ENCODE data around the gene PATL2. TPM values are rescaled to one million over a fixed set of nuclear protein-coding genes. Genes with fewer than 3 reads are reported as not detected.

Gene PATL2
- total and polyA plus RNA-seq, 2 donors (not counting 1 experiment from before 2014, with no cell fraction given), result 58.9 to 89.4 TPM

- peaks cover 79 to 86% of the 10 kb centered on the region in 2 donors for H3K4me1 ChIP-seq (ENCODE audit: control insufficient read depth in 2 of 2, insufficient read depth in 2 of 2, low read length in 2 of 2)
- ChIA-PET POLR2A (interaction anchor here (0.7 to 34.6 kb wide), 7 partner anchors 9 to 188 kb away, joined by 3 to 819 read pairs (median 6); partner anchors contain the start of genes B2M, PATL2, SPG11 and TRIM69), CTCF (interaction anchor here (0.7 to 18.0 kb wide), 5 partner anchors 11 to 63 kb away, joined by 3 to 529 read pairs (median 70); partner anchors contain the start of genes B2M, PATL2, SPG11 and TRIM69)
- no peaks in the 10 kb centered on the region for H3K36me3 ChIP-seq (replicated peaks in 1 of 2; ENCODE audit: control extremely low read depth in 1 of 2, control insufficient read depth in 1 of 2, extremely low read depth in 1 of 2, insufficient read depth in 2 of 2, low read length in 1 of 2)
- no peaks in the 10 kb centered on the region for H4K20me1 ChIP-seq (ENCODE audit: control insufficient read depth, insufficient read depth, low read length, poor library complexity, severe bottlenecking)
- Mint-ChIP-seq H3K27me3 (no peaks in the 10 kb centered on the region), H3K9me3 (ENCODE audit: insufficient read depth) (no peaks in the 10 kb centered on the region), H3K4me1 (peaks cover 76% of the 10 kb centered on the region), H3K4me3 (peak overlapping the region; percentile 89), H3K27ac (peak overlapping the region; percentile 99)
- peak overlapping the region; percentile 94 to 95 for H3K27ac ChIP-seq (ENCODE audit: low read length in 2 of 2)
- 26% methylated on average over 6 of the region's 7 CpGs for WGBS (ENCODE audit: insufficient coverage)
- H3K27me3 ChIP-seq (replicated peaks in 1 of 4; ENCODE audit: control extremely low read depth in 1 of 4, control insufficient read depth in 3 of 4, insufficient read depth in 4 of 4, low read length in 3 of 4), result no peaks in the 10 kb centered on the region
- H2AFZ ChIP-seq (ENCODE audit: insufficient read depth, low read depth, low read length, poor library complexity, severe bottlenecking), result peak overlapping the region; percentile 11
- peak overlapping the region; percentile 67 for H3K9ac ChIP-seq (ENCODE audit: low read length)
- intact Hi-C loops (cut with micrococcal nuclease), result loop anchor here (1.0 to 5.0 kb wide), 4 partner anchors 14 to 471 kb away; partner anchors contain the start of genes CTDSPL2 and GOLM2
- H3K4me2 ChIP-seq (replicated peaks; ENCODE audit: low read depth, low read length, poor library complexity, severe bottlenecking), result peak overlapping the region; percentile 78
- ATAC-seq (ENCODE audit: low read depth) (no peak), DNase-seq (no peak)
- H3K79me2 ChIP-seq (ENCODE audit: control insufficient read depth, insufficient read depth, low read length), result peaks cover 75% of the 10 kb centered on the region
- peak overlapping the region; percentile 39 to 67 (median 61) for H3K4me3 ChIP-seq (ENCODE audit: control extremely low read depth in 1 of 5, extremely low read depth in 1 of 5, insufficient read depth in 1 of 5, low read depth in 2 of 5, low read length in 4 of 5)
- no peak for TF ChIP-seq CTCF (IDR thresholded peaks at IDR 0.05)
- no peak for TF ChIP-seq EZH2 (IDR thresholded peaks at IDR 0.05; ENCODE audit: borderline replicate concordance, insufficient read depth, low read depth, low read length, poor library complexity, severe bottlenecking)
- H3K9me3 ChIP-seq (ENCODE audit: control extremely low read depth in 1 of 3, control insufficient read depth in 2 of 3, insufficient read depth in 1 of 3, low read length in 2 of 3), result no peaks in the 10 kb centered on the region
Observed at GRCh38 chr15:44726136-44726535, 15.0 kb upstream of the PATL2 start.

GRCh38 chr15:44722011-44722410 is 10.9 kb upstream of the PATL2 start:
- ATAC-seq (ENCODE audit: low read depth) (no peak), DNase-seq (peak; percentile 26)
- H4K20me1 ChIP-seq (ENCODE audit: control insufficient read depth, insufficient read depth, low read length, poor library complexity, severe bottlenecking), result peaks cover 28% of the 10 kb centered on the region
- Mint-ChIP-seq H3K27ac (peak overlapping the region; percentile 90), H3K27me3 (no peaks in the 10 kb centered on the region), H3K9me3 (ENCODE audit: insufficient read depth) (no peaks in the 10 kb centered on the region), H3K4me3 (no peak overlapping the region), H3K4me1 (peaks cover 85% of the 10 kb centered on the region)
- TF ChIP-seq EZH2 (IDR thresholded peaks at IDR 0.05; ENCODE audit: borderline replicate concordance, insufficient read depth, low read depth, low read length, poor library complexity, severe bottlenecking) (no peak), CTCF (IDR thresholded peaks at IDR 0.05) (no peak)
- peaks cover 3 to 27% of the 10 kb centered on the region in 2 experiments for H3K36me3 ChIP-seq (replicated peaks in 1 of 2; ENCODE audit: control extremely low read depth in 1 of 2, control insufficient read depth in 1 of 2, extremely low read depth in 1 of 2, insufficient read depth in 2 of 2, low read length in 1 of 2)
- H3K27me3 ChIP-seq (replicated peaks in 1 of 4; ENCODE audit: control extremely low read depth in 1 of 4, control insufficient read depth in 3 of 4, insufficient read depth in 4 of 4, low read length in 3 of 4), result no peaks in the 10 kb centered on the region
- peak overlapping the region; percentile 35 to 82 for H3K27ac ChIP-seq (ENCODE audit: low read length in 2 of 2)
- H2AFZ ChIP-seq (ENCODE audit: insufficient read depth, low read depth, low read length, poor library complexity, severe bottlenecking), result no peak overlapping the region
- POLR2A ChIA-PET, result interaction anchor here (1.1 to 34.6 kb wide), 4 partner anchors 5 to 294 kb away, joined by 3 to 819 read pairs (median 759); partner anchors contain the start of genes B2M, CTDSPL2, PATL2 and SPG11
- H3K4me2 ChIP-seq (replicated peaks; ENCODE audit: low read depth, low read length, poor library complexity, severe bottlenecking), result peak overlapping the region; percentile 33
- H3K4me3 ChIP-seq (ENCODE audit: control extremely low read depth in 1 of 5, extremely low read depth in 1 of 5, insufficient read depth in 1 of 5, low read depth in 2 of 5, low read length in 4 of 5), result no peak overlapping the region
- H3K79me2 ChIP-seq (ENCODE audit: control insufficient read depth, insufficient read depth, low read length), result peaks cover 63% of the 10 kb centered on the region
- intact Hi-C loops (cut with micrococcal nuclease), result no loop called here
- 77% methylated on average over 2 of the region's 2 CpGs for WGBS (ENCODE audit: insufficient coverage)
- CTCF ChIA-PET, result interaction anchor here (2.1 to 15.6 kb wide), 4 partner anchors 9 to 58 kb away, joined by 11 to 529 read pairs (median 24); partner anchors contain the start of genes B2M, PATL2, SPG11 and TRIM69
- H3K9me3 ChIP-seq (ENCODE audit: control extremely low read depth in 1 of 3, control insufficient read depth in 2 of 3, insufficient read depth in 1 of 3, low read length in 2 of 3), result no peaks in the 10 kb centered on the region
- H3K9ac ChIP-seq (ENCODE audit: low read length), result no peak overlapping the region
- peaks cover 88 to 90% of the 10 kb centered on the region in 2 donors for H3K4me1 ChIP-seq (ENCODE audit: control insufficient read depth in 2 of 2, insufficient read depth in 2 of 2, low read length in 2 of 2)

Data from B cell (primary cell).